ENCODE measurements around the gene SLC17A8. TPM values are rescaled to one million over a fixed set of nuclear protein-coding genes. Genes with fewer than 3 reads are reported as not detected.

SLC17A8 gene
- total and polyA plus RNA-seq, 2 donors (not counting 3 experiments of a cell fraction or from before 2014, with no cell fraction given): not detected

- no peak overlapping the region for H3K9ac ChIP-seq (replicated peaks; ENCODE audit: extremely low read depth, insufficient read depth, low read length)
- H3K27ac ChIP-seq (ENCODE audit: insufficient read depth, low read depth, low read length): no peak overlapping the region
- no peak overlapping the region for H3K4me2 ChIP-seq (ENCODE audit: insufficient read depth, low read length)
- no peak overlapping the region for H2AFZ ChIP-seq (ENCODE audit: low read depth, low read length)
- DNase-seq (ENCODE audit: low read depth, low spot score) (no peak), FAIRE-seq (no peak)
- BruUV-seq (replicated peaks): no TSS peak
- no peaks in the 10 kb centered on the region for H3K79me2 ChIP-seq (ENCODE audit: control insufficient read depth, insufficient read depth, low read length)
- dilution Hi-C loops (cut with MboI; ENCODE audit: extremely low pct_ligation_motif_present, low sequenced_read_pairs) (no loop called here), intact Hi-C loops (cut with micrococcal nuclease) (loop anchor here (5.0 kb wide), 1 partner anchor 829 kb away; no protein-coding TSS in a partner anchor)
- no peak overlapping the region for H3K4me3 ChIP-seq (replicated peaks in 1 of 3; ENCODE audit: insufficient read depth in 1 of 3, low read depth in 1 of 3, low read length in 3 of 3)
- no peaks in the 10 kb centered on the region for H3K4me1 ChIP-seq (ENCODE audit: control insufficient read depth, extremely low read depth, insufficient read depth, low read length)
- no peaks in the 10 kb centered on the region for H3K36me3 ChIP-seq (ENCODE audit: control insufficient read depth in 2 of 2, extremely low read depth in 1 of 2, insufficient read depth in 2 of 2, low read length in 2 of 2)
- H3K27me3 ChIP-seq (ENCODE audit: control insufficient read depth in 2 of 2, insufficient read depth in 2 of 2, low read length in 2 of 2): no peaks in the 10 kb centered on the region
- no peaks in the 10 kb centered on the region for H4K20me1 ChIP-seq (replicated peaks; ENCODE audit: control insufficient read depth, extremely low read depth, insufficient read depth, low read length)
- H3K9me3 ChIP-seq (replicated peaks; ENCODE audit: control insufficient read depth, insufficient read depth, low read length): no peaks in the 10 kb centered on the region
- H3K9me1 ChIP-seq (replicated peaks; ENCODE audit: control insufficient read depth, extremely low read depth, insufficient read depth, low read length): no peaks in the 10 kb centered on the region
- CTCF ChIA-PET: no interaction called here
- TF ChIP-seq FOS (IDR thresholded peaks at IDR 0.05; ENCODE audit: borderline replicate concordance, insufficient read depth, low read length) (no peak), CTCF (IDR thresholded peaks at IDR 0.05; ENCODE audit: extremely low read depth in 1 of 2, insufficient read depth in 1 of 2, low read depth in 1 of 2, low read length in 2 of 2) (no peak), GATA2 (IDR thresholded peaks at IDR 0.05; ENCODE audit: insufficient read depth, insufficient read length, low read depth, low read length) (no peak), JUN (IDR thresholded peaks at IDR 0.05; ENCODE audit: borderline replicate concordance, insufficient read depth, insufficient read length, low read depth) (no peak), MAX (IDR thresholded peaks at IDR 0.05; ENCODE audit: insufficient read depth, insufficient read length) (no peak), EZH2 (IDR thresholded peaks at IDR 0.05; ENCODE audit: borderline replicate concordance, low read depth, low read length, severe bottlenecking) (no peak), POLR2AphosphoS5 (IDR thresholded peaks at IDR 0.05; ENCODE audit: insufficient read depth, low read depth, low read length) (no peak), POLR2A (IDR thresholded peaks at IDR 0.05; ENCODE audit: low read depth, low read length) (no peak), MYC (IDR thresholded peaks at IDR 0.05; ENCODE audit: low read depth, low read length) (no peak)
- POLR2A ChIA-PET: no interaction called here
Observed at GRCh38 chr12:100372853-100373640, 16.2 kb downstream of the SLC17A8 start.

Data from endothelial cell of umbilical vein (primary cell).